Measurements from ENCODE around the gene FRMD4A. TPM values are rescaled to one million over a fixed set of nuclear protein-coding genes. Genes with fewer than 3 reads are reported as not detected.

Gene FRMD4A
- total RNA-seq, 1 experiment from 2014 or later: 7.1 TPM

GRCh38 chr10:13852872-13853271, 477.9 kb downstream of the FRMD4A start:
- H4K20me1 ChIP-seq (ENCODE audit: low read length): no peaks in the 10 kb centered on the region
- BruUV-seq (replicated peaks): no TSS peak
- no peak overlapping the region for H3K4me2 ChIP-seq (ENCODE audit: low read length)
- no peak overlapping the region for H3K27ac ChIP-seq (ENCODE audit: low read length)
- no peak overlapping the region for H3K9ac ChIP-seq (ENCODE audit: low read length)
- H3F3A ChIP-seq (ENCODE audit: low read length, unreplicated experiment): no peaks in the 10 kb centered on the region
- no peak overlapping the region for H2AFZ ChIP-seq (ENCODE audit: low read length)
- no peak overlapping the region for H3K4me3 ChIP-seq (ENCODE audit: low read length)
- no peaks in the 10 kb centered on the region for H3K4me1 ChIP-seq (ENCODE audit: insufficient read depth, low read length)
- H3K79me2 ChIP-seq (ENCODE audit: low read length): no peaks in the 10 kb centered on the region
- ChIA-PET POLR2A (ENCODE audit: unreplicated experiment) (no interaction called here), CTCF (no interaction called here)
- no peaks in the 10 kb centered on the region for H3K36me3 ChIP-seq (ENCODE audit: low read depth, low read length)
- intact Hi-C loops (cut with micrococcal nuclease): no loop called here
- H3K9me3 ChIP-seq (ENCODE audit: low read length): no peaks in the 10 kb centered on the region
- ATAC-seq: no peak
- H3K27me3 ChIP-seq (ENCODE audit: low read length): no peaks in the 10 kb centered on the region
- TF ChIP-seq EZH2 (IDR thresholded peaks at IDR 0.05; ENCODE audit: low read length, unreplicated experiment) (no peak), EZH2phosphoT487 (IDR thresholded peaks at IDR 0.05; ENCODE audit: borderline replicate concordance, low read length) (no peak), CTCF (conservative IDR thresholded peaks at IDR 0.05; ENCODE audit: low read depth, low read length) (no peak)
- DNase-seq: no peak
- H3K9me2 ChIP-seq (replicated peaks; ENCODE audit: low read length): no peaks in the 10 kb centered on the region

GRCh38 chr10:13851906-13852305, 478.8 kb downstream of the FRMD4A start:
- TF ChIP-seq EZH2 (IDR thresholded peaks at IDR 0.05; ENCODE audit: low read length, unreplicated experiment) (no peak), EZH2phosphoT487 (IDR thresholded peaks at IDR 0.05; ENCODE audit: borderline replicate concordance, low read length) (no peak), CTCF (conservative IDR thresholded peaks at IDR 0.05; ENCODE audit: low read depth, low read length) (no peak)
- H3K9me3 ChIP-seq (ENCODE audit: low read length): no peaks in the 10 kb centered on the region
- no peak overlapping the region for H3K4me3 ChIP-seq (ENCODE audit: low read length)
- no peaks in the 10 kb centered on the region for H3K9me2 ChIP-seq (replicated peaks; ENCODE audit: low read length)
- intact Hi-C loops (cut with micrococcal nuclease): no loop called here
- H3K27me3 ChIP-seq (ENCODE audit: low read length): no peaks in the 10 kb centered on the region
- no peaks in the 10 kb centered on the region for H3K36me3 ChIP-seq (ENCODE audit: low read depth, low read length)
- H3K79me2 ChIP-seq (ENCODE audit: low read length): no peaks in the 10 kb centered on the region
- DNase-seq (no peak), ATAC-seq (no peak)
- ChIA-PET CTCF (no interaction called here), POLR2A (ENCODE audit: unreplicated experiment) (no interaction called here)
- no peaks in the 10 kb centered on the region for H4K20me1 ChIP-seq (ENCODE audit: low read length)
- BruUV-seq (replicated peaks): no TSS peak
- no peaks in the 10 kb centered on the region for H3F3A ChIP-seq (ENCODE audit: low read length, unreplicated experiment)
- H3K27ac ChIP-seq (ENCODE audit: low read length): no peak overlapping the region
- H3K9ac ChIP-seq (ENCODE audit: low read length): no peak overlapping the region
- no peak overlapping the region for H3K4me2 ChIP-seq (ENCODE audit: low read length)
- H3K4me1 ChIP-seq (ENCODE audit: insufficient read depth, low read length): no peaks in the 10 kb centered on the region
- no peak overlapping the region for H2AFZ ChIP-seq (ENCODE audit: low read length)

GRCh38 chr10:13848520-13849445, 481.9 kb downstream of the FRMD4A start:
- Histone ChIP-seq H3K36me3 (ENCODE audit: low read depth, low read length) (no peaks in the 10 kb centered on the region), H3K4me3 (ENCODE audit: low read length) (no peak overlapping the region), H3K9me2 (replicated peaks; ENCODE audit: low read length) (no peaks in the 10 kb centered on the region), H3K9ac (ENCODE audit: low read length) (no peak overlapping the region), H3F3A (ENCODE audit: low read length, unreplicated experiment) (no peaks in the 10 kb centered on the region), H3K79me2 (ENCODE audit: low read length) (no peaks in the 10 kb centered on the region), H4K20me1 (ENCODE audit: low read length) (no peaks in the 10 kb centered on the region), H3K27me3 (ENCODE audit: low read length) (no peaks in the 10 kb centered on the region), H2AFZ (ENCODE audit: low read length) (no peak overlapping the region), H3K9me3 (ENCODE audit: low read length) (no peaks in the 10 kb centered on the region), H3K4me2 (ENCODE audit: low read length) (no peak overlapping the region), H3K27ac (ENCODE audit: low read length) (no peak overlapping the region), H3K4me1 (ENCODE audit: insufficient read depth, low read length) (no peaks in the 10 kb centered on the region)
- ChIA-PET POLR2A (ENCODE audit: unreplicated experiment) (no interaction called here), CTCF (no interaction called here)
- intact Hi-C loops (cut with micrococcal nuclease): no loop called here
- DNase-seq (no peak), ATAC-seq (no peak)
- BruUV-seq (replicated peaks): no TSS peak
- TF ChIP-seq EZH2 (IDR thresholded peaks at IDR 0.05; ENCODE audit: low read length, unreplicated experiment) (no peak), CTCF (conservative IDR thresholded peaks at IDR 0.05; ENCODE audit: low read depth, low read length) (no peak), EZH2phosphoT487 (IDR thresholded peaks at IDR 0.05; ENCODE audit: borderline replicate concordance, low read length) (no peak)
